Stimulated activated CD4-positive, alpha-beta T cell treated with anti-CD3 and anti-CD28 coated beads, Interleukin-1b, Interleukin-23, amount 100 ng/mL, for 4 hours (primary cell): ENCODE results near the gene ADAMTS12.
"Not testable (repeated sequence)": the region's sequence is repeated elsewhere in the genome, so short reads cannot be mapped to it uniquely, and the experiment has no call there.

ENCODE experiments used
- DNase-seq, 2 donors: peaks; one replicate each; pipeline ENCODE4 v3.0.0-alpha.2; 2020; ENCODE audit warnings: low read depth in 2 of 2

The ADAMTS12 gene

GRCh38 chr5:33526755-33527154, 365.0 kb downstream of the ADAMTS12 start:
- DNase-seq: no peak

DNA sequence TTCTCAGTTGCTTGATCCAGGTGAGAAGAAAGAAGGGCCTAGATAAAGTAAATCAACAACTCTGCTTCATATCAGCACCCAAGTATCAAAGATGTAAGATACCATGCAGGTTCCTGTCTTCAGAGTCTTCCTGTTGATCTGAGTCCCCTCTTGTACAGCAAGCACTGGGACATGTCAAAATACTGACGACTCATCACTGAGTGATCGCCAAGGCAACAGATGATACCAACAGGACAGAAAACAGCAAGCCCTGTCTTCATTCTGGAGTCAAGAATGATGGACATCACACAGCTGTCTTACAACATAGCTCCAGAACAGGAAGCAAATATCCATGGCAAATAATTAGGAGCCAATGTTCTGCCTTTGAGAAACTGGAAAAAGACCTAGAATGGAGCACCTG, 367.3 kb downstream of the ADAMTS12 start:
- DNase-seq: no peak

DNA sequence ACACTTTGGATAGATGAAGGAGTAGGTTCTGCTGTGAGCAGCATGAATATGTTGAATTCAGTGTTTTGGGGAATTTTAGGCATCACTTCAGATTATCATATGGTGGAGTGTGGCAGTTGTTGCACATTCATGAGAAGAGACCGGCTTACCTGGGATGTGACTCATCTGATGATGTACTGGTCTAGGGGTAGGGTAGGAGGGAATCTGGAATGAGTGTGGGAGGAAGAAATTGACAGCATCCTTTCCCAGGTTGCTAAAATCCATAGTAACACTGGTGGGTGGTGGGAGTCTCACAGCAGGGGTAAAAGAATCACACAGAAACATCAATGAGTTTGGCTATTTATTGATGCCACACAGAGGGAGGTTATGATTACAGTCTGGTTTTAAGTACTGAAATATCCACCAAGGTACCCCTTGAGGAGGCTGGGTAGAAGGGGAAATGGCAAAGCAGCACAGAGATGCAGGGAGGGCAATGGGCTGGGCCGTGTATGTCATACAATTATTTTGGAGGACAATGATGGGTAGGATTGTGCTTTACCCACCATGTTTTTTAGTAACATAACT, 368.5 kb downstream of the ADAMTS12 start:
- DNase-seq: no peak

DNA sequence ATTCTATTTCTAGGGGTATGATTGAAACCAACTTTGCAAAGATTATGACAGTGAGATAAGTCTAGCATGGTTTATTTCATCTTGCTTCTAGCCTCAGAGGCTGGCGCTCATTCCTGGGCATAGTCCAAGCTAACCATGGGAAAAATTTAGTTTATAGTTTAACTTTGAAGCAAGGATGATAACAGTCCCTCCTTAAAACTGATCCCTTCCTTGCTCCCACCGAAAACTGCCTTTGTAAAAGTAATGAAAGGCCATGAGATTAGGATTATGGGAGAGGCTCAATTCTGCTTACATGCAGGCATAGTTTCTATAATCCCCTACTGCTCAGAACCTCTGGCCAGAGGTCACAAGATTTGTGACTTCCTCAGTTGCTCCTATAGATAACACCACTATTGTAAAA, 375.4 kb downstream of the ADAMTS12 start:
- no peak for DNase-seq

DNA sequence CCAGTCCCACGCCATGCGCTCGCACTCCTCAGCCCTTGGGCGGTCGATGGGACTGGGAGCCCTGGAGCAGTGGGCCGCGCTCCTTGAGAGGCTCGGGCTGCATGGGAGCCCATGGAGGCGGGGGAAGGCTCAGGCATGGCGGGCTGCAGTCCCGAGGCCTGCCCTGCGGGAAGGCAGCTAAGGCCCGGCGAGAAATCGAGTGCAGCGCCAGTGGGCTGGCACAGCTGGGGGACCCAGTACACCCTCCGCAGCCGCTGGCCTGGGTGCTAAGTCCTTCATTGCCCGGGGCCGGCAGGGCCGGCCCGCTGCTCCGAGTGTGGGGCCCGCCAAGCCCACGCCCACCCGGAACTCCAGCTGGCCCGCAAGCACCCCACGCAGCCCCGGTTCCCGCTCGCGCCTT, 376.4 kb downstream of the ADAMTS12 start:
- not testable (repeated sequence) for DNase-seq

DNA sequence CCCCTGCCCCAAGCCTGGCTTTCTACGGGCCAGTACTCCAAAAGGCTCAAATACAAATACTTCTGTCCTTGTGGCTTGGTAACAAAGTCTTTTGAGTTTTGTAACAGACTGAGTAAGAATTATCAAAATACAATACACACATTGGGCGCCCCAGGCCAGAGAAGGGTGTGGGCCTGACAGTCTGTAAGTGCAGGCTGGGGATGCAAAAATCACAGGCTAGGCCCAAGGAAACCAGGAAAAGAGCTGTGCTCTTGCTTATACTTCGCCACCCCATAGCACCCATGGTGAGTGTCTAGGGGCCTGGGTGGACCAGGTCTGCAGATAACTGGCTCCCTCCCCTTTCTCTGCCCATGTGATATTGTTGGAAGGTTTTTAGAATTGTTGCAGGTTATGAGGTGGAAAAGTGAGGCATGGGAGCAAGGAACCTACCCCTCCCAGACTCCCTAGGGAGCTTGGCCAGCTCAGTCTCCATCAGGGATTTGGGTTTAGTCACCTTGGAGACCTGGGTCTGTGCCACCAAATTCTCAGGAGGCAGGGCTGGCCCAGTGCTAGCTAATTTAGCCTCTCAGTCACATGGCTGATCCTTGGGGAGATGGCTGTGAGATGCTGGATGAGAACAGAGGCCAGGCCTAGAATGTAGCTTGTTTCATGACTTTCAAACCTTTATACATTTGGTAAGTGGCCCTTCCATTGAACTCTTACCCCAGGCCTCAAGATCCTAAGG, 378.2 kb downstream of the ADAMTS12 start:
- DNase-seq: no peak

- DNase-seq: no peak
These were observed 382.8 kb downstream of the ADAMTS12 start for GRCh38 chr5:33509036-33509435.

DNA sequence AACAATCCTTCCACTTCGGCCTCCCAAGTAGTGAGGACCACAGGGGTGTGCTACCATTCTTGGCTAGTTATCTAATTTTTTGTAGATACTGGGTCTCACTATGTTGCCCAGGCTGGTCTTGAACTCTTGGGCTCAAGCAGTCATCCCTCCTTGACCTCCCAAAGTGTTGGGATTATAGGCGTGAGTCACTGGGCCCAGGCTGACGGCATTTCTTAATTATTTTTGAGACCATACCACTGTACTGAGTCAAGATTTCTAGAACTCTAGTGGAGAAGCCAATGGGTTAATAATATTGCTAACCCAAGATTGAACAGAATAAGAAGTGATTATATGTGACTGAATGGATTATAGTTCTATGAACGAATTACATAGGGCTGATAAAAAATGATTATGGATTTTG, 384.4 kb downstream of the ADAMTS12 start:
- no peak for DNase-seq

DNA sequence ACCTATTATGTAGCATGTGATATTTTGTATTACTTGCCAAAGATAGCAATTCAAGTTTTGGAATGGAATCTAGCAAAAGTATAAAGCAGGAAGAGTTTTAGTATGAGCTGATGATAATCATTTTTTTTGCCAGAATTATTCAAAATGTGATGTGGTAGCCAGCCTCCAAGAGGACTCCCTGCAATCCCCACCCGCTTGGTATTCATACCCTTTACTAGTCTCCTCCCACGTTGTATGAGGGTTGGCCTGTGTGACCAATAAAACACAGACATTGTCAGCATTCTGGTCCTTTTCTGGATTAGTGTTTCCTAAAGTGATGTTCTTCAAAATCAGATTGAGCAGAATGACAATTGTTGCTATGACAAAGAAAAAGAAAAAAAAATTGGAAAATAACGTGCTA, 387.2 kb downstream of the ADAMTS12 start:
- no peak for DNase-seq

DNA sequence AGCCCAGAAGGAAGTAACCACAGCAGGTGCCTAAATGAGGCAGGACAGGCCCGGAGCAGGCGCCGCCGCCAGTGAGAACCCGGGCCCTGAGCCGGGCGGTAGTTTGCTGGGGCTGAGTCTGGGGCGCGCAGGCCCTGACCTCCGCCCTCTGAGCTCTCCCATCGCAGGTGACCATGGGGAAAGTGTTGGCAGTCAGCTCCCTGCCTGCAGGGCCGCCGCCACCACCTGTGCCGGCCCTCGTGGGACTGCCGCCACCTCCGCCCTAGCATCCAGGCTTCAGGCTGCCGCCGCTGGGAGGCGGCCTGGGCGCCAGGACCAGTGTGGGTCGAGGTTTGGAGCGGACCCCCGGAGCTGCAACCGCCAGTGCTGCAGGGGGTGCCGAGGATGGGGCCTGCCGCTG, 389.9 kb downstream of the ADAMTS12 start:
- no peak for DNase-seq

DNA sequence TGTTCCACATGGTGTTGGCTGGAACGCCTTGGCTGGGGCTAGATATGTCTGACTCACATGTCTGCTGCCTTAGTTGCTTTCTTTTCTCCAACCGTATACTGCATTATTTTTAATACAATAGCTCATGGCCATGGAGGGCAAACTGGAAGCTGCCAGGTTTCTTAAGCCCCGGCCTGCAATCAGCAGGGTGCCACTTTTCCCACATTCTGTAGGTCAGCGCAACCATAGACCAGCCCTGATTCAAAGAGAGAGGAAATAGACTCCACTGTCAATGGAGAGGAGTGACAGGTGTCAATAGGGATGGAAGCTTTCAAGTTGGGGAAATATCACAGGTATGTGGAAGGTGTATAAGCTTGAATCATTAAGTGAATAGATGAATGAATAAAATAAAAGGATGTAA, 390.5 kb downstream of the ADAMTS12 start:
- DNase-seq: no peak

DNA sequence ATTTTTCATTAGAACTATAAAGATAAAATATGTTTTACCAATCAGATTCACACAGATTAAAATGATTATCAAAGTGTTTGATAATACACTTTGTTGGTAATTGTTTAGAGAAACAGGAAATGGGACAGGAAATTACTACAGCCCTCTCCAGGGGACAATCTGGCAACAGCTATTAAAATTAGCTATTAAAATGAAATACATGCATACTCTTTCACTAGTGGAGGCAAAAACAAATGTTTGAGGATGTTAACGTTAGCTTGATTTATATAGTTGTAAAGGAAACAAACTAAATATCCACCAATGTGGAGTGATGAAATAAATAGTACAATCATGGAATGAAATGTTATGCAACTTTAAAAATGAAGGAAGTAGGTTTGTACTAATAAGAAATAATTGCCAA, 397.3 kb downstream of the ADAMTS12 start:
- DNase-seq: no peak

DNA sequence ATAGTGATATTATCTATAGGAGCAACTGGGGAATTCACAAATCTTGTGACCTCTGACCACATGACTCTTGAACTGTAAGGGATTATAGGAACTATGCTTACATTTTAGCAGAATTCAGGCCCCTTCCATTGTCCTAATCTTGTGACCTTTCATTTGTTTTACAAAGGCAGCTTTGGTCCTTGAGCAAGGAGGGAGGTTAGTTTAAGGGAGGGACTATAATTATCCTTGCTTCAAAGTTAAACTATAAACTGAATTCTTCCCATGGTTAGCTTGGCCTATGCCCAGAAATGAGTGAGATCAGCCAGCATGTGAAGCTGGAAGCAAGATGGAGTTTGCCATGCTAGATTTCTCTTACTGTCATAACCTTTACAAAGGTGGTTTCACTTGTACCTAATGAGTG, 399.8 kb downstream of the ADAMTS12 start:
- no peak for DNase-seq

GRCh38 chr5:33490071-33490665, 401.6 kb downstream of the ADAMTS12 start:
- no peak for DNase-seq

GRCh38 chr5:33489481-33490067, 402.2 kb downstream of the ADAMTS12 start:
- DNase-seq: no peak

GRCh38 chr5:33488558-33489355, 403.0 kb downstream of the ADAMTS12 start:
- no peak for DNase-seq

DNA sequence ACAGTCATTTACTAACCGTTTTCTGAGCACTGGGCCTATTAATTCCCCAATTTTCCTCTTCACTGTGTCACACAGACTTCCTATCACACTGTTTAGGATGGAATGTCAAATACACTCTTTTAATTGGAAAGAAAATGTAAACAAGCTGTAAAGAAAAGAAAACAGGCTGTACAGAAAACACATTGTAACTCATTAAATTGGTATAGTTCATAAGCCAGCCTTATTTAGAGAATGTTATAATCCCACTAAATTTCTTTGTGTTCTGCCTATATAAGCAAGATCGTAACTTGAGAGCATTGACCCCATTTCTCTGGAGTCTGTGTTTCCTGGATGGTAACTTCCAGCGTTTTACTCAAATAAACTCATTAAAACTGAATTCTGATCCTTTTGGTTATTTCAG, 404.6 kb downstream of the ADAMTS12 start:
- DNase-seq: no peak

DNA sequence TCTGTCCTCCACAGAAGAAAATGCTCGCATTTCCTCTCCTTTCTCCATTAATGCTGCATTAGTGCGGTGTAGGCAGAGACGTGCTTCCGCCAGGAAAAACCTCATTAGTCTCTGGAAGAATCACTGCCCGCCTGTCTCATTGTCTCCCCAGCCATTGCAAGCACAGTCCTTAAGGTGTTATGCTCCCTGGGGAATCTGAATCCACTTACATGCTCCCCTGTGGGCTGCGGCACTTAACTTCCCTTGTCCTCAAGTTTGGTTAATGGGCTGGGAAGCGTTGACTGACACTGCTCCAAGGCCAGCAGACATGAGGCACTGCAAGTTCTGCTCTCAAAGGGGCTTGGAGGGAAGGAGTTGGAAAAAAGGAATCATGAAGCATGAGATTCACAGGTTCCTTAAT, 409.5 kb downstream of the ADAMTS12 start:
- no peak for DNase-seq

DNA sequence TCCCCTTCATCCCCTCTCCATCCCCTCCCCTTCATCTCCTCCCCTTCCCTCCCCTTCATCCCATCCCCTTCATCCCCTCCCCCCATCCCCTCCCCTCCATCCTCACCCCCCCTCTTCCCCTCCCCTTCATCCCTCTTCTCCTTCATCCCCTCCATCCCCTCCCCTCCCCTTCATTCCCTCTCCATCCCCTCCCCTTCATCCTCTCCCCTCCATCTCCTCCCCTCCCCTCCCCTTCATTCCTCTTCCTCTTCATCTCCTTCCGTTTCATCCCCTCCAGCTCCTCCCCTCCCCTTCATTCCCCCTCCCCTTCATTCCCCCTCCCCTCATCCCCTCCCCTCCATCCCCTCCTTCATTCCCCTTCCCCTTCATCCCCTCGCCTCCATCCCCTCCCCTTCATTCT, 410.9 kb downstream of the ADAMTS12 start:
- no peak for DNase-seq

GRCh38 chr5:33479311-33479710, 412.5 kb downstream of the ADAMTS12 start:
- no peak for DNase-seq

DNA sequence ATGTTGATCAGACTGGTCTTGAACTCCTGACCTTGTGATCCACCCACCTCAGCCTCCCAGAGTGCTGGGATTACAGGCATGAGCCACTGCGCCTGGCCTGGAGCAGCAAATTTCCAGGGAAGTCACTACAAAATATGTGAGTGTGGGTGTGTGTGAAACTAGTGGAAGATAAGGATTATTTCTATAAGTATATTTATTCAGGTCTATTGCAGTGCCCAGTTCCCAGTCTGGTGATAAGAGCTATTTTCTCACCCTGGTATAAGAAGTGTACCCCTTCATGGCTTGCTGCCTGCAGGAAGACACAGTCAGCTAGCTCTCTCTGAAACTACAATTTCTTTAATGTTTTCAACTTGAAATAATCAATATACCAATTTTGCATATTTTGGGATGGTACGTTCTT, 414.0 kb downstream of the ADAMTS12 start:
- DNase-seq: no peak

DNA sequence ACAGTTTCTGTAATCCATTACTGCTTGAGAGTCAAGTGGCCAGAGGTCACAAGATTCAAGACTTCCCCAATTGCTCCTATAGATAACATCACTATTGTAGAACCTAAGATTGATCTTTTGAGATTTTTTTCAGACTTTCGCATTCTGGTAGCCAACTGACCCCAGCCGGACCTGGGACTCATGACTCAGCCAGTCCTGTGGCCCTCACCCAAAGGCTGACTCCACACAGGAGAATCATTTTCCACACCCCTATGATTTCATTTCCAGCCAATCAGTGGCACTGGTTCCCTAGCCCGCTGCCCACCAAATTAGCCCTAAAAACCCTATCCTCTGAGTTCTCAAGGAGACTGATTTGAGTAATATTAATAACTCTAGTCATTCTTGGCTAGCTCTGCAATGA, 414.8 kb downstream of the ADAMTS12 start:
- DNase-seq: no peak
